Measurements from ENCODE around the gene UBR3. TPM values are rescaled to one million over a fixed set of nuclear protein-coding genes. Genes with fewer than 3 reads are reported as not detected.

UBR3 gene
- total and polyA plus RNA-seq, 2 experiments from 2014 or later = 10.7 to 28.0 TPM

DNA sequence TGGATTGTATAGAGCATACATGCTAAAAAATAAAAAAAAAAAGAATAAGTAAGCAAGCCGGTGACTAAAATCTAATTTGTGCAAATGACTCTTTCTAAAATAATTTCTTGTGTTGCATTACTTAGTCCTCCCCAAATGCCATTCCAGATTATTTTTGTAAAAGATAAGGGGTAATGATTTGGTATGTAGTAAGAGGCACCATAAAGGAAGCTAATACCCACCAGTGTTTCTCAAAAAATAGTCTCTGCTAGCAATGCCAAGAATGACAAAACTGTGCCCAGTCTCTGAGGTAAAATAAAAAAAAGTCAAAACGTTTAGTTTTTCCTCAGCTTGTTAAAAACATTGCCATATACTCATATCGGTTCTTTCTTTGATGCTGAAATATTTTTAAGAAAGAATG, 5.2 kb upstream of the UBR3 start:
- H3K27me3 ChIP-seq (ENCODE audit: insufficient read depth) = no peaks in the 10 kb centered on the region; the same call in 1 of the 2 replicates
- peaks cover 12% of the 10 kb centered on the region for H3K27me3 Mint-ChIP-seq (ENCODE audit: insufficient read depth, low read depth, poor library complexity)
- peaks cover 13% of the 10 kb centered on the region for H3K4me1 Mint-ChIP-seq
- H3K79me2 ChIP-seq (replicated peaks; ENCODE audit: insufficient read depth) = peaks cover 29% of the 10 kb centered on the region
- TF ChIP-seq, protein P1, sequence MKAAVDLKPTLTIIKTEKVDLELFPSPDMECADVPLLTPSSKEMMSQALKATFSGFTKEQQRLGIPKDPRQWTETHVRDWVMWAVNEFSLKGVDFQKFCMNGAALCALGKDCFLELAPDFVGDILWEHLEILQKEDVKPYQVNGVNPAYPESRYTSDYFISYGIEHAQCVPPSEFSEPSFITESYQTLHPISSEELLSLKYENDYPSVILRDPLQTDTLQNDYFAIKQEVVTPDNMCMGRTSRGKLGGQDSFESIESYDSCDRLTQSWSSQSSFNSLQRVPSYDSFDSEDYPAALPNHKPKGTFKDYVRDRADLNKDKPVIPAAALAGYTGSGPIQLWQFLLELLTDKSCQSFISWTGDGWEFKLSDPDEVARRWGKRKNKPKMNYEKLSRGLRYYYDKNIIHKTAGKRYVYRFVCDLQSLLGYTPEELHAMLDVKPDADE (IDR thresholded peaks at IDR 0.05) = no peak
- TF ChIP-seq POLR2AphosphoS5 (IDR thresholded peaks at IDR 0.05; ENCODE audit: low read depth) (no peak), ZNF114 (CRISPR knock-in tag; IDR thresholded peaks at IDR 0.05) (no peak), JUNB (IDR thresholded peaks at IDR 0.05; ENCODE audit: unreplicated experiment) (no peak), STAT1 (IDR thresholded peaks at IDR 0.05; ENCODE audit: unreplicated experiment) (no peak), EZH2phosphoT487 (IDR thresholded peaks at IDR 0.05; ENCODE audit: unreplicated experiment) (no peak), CREB1 (CRISPR knock-in tag; IDR thresholded peaks at IDR 0.05; ENCODE audit: low read depth) (no peak), NANOG (IDR thresholded peaks at IDR 0.05; ENCODE audit: borderline replicate concordance) (no peak)
- TF ChIP-seq, protein P2, sequence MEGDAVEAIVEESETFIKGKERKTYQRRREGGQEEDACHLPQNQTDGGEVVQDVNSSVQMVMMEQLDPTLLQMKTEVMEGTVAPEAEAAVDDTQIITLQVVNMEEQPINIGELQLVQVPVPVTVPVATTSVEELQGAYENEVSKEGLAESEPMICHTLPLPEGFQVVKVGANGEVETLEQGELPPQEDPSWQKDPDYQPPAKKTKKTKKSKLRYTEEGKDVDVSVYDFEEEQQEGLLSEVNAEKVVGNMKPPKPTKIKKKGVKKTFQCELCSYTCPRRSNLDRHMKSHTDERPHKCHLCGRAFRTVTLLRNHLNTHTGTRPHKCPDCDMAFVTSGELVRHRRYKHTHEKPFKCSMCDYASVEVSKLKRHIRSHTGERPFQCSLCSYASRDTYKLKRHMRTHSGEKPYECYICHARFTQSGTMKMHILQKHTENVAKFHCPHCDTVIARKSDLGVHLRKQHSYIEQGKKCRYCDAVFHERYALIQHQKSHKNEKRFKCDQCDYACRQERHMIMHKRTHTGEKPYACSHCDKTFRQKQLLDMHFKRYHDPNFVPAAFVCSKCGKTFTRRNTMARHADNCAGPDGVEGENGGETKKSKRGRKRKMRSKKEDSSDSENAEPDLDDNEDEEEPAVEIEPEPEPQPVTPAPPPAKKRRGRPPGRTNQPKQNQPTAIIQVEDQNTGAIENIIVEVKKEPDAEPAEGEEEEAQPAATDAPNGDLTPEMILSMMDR (conservative IDR thresholded peaks at IDR 0.05; ENCODE audit: low read depth in 2 of 2) = no peak
- TF ChIP-seq, protein P3, sequence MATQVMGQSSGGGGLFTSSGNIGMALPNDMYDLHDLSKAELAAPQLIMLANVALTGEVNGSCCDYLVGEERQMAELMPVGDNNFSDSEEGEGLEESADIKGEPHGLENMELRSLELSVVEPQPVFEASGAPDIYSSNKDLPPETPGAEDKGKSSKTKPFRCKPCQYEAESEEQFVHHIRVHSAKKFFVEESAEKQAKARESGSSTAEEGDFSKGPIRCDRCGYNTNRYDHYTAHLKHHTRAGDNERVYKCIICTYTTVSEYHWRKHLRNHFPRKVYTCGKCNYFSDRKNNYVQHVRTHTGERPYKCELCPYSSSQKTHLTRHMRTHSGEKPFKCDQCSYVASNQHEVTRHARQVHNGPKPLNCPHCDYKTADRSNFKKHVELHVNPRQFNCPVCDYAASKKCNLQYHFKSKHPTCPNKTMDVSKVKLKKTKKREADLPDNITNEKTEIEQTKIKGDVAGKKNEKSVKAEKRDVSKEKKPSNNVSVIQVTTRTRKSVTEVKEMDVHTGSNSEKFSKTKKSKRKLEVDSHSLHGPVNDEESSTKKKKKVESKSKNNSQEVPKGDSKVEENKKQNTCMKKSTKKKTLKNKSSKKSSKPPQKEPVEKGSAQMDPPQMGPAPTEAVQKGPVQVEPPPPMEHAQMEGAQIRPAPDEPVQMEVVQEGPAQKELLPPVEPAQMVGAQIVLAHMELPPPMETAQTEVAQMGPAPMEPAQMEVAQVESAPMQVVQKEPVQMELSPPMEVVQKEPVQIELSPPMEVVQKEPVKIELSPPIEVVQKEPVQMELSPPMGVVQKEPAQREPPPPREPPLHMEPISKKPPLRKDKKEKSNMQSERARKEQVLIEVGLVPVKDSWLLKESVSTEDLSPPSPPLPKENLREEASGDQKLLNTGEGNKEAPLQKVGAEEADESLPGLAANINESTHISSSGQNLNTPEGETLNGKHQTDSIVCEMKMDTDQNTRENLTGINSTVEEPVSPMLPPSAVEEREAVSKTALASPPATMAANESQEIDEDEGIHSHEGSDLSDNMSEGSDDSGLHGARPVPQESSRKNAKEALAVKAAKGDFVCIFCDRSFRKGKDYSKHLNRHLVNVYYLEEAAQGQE (IDR thresholded peaks at IDR 0.05; ENCODE audit: unreplicated experiment) = no peak
- TF ChIP-seq, protein P4, sequence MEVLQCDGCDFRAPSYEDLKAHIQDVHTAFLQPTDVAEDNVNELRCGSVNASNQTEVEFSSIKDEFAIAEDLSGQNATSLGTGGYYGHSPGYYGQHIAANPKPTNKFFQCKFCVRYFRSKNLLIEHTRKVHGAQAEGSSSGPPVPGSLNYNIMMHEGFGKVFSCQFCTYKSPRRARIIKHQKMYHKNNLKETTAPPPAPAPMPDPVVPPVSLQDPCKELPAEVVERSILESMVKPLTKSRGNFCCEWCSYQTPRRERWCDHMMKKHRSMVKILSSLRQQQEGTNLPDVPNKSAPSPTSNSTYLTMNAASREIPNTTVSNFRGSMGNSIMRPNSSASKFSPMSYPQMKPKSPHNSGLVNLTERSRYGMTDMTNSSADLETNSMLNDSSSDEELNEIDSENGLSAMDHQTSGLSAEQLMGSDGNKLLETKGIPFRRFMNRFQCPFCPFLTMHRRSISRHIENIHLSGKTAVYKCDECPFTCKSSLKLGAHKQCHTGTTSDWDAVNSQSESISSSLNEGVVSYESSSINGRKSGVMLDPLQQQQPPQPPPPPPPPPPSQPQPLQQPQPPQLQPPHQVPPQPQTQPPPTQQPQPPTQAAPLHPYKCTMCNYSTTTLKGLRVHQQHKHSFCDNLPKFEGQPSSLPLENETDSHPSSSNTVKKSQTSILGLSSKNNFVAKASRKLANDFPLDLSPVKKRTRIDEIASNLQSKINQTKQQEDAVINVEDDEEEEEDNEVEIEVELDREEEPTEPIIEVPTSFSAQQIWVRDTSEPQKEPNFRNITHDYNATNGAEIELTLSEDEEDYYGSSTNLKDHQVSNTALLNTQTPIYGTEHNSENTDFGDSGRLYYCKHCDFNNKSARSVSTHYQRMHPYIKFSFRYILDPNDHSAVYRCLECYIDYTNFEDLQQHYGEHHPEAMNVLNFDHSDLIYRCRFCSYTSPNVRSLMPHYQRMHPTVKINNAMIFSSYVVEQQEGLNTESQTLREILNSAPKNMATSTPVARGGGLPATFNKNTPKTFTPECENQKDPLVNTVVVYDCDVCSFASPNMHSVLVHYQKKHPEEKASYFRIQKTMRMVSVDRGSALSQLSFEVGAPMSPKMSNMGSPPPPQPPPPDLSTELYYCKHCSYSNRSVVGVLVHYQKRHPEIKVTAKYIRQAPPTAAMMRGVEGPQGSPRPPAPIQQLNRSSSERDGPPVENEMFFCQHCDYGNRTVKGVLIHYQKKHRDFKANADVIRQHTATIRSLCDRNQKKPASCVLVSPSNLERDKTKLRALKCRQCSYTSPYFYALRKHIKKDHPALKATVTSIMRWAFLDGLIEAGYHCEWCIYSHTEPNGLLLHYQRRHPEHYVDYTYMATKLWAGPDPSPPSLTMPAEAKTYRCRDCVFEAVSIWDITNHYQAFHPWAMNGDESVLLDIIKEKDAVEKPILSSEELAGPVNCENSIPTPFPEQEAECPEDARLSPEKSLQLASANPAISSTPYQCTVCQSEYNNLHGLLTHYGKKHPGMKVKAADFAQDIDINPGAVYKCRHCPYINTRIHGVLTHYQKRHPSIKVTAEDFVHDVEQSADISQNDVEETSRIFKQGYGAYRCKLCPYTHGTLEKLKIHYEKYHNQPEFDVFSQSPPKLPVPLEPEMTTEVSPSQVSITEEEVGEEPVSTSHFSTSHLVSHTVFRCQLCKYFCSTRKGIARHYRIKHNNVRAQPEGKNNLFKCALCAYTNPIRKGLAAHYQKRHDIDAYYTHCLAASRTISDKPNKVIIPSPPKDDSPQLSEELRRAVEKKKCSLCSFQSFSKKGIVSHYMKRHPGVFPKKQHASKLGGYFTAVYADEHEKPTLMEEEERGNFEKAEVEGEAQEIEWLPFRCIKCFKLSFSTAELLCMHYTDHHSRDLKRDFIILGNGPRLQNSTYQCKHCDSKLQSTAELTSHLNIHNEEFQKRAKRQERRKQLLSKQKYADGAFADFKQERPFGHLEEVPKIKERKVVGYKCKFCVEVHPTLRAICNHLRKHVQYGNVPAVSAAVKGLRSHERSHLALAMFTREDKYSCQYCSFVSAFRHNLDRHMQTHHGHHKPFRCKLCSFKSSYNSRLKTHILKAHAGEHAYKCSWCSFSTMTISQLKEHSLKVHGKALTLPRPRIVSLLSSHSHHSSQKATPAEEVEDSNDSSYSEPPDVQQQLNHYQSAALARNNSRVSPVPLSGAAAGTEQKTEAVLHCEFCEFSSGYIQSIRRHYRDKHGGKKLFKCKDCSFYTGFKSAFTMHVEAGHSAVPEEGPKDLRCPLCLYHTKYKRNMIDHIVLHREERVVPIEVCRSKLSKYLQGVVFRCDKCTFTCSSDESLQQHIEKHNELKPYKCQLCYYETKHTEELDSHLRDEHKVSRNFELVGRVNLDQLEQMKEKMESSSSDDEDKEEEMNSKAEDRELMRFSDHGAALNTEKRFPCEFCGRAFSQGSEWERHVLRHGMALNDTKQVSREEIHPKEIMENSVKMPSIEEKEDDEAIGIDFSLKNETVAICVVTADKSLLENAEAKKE (CRISPR knock-in tag; IDR thresholded peaks at IDR 0.05) = no peak
- H2AFZ ChIP-seq = no peak overlapping the region
- no peaks in the 10 kb centered on the region for H4K20me1 ChIP-seq (replicated peaks; ENCODE audit: insufficient read depth)
- H3K9me2 ChIP-seq (ENCODE audit: insufficient read depth) = no peaks in the 10 kb centered on the region
- H3K36me3 Mint-ChIP-seq (ENCODE audit: low read depth) = peaks cover 41% of the 10 kb centered on the region
- H3K27ac ChIP-seq (ENCODE audit: low read depth) = no peak overlapping the region
- H3F3A ChIP-seq (replicated peaks; ENCODE audit: low read depth) = no peaks in the 10 kb centered on the region
- H3K36me3 ChIP-seq (ENCODE audit: insufficient read depth) = peaks cover 11% of the 10 kb centered on the region; the same call in 1 of the 2 replicates
- ATAC-seq = no peak
- H3K4me3 Mint-ChIP-seq = no peak overlapping the region
- no peak overlapping the region for H3K27ac Mint-ChIP-seq
- DNase-seq (ENCODE audit: low spot score) = no peak
- H3K9me3 Mint-ChIP-seq = peaks cover 7% of the 10 kb centered on the region; the same call in 2 of the 3 replicates
- no peak overlapping the region for H3K4me2 ChIP-seq
- no peak overlapping the region for H3K4me3 ChIP-seq
- H3K4me1 ChIP-seq (ENCODE audit: insufficient read depth) = peaks cover 9% of the 10 kb centered on the region; the same call in 1 of the 2 replicates

Data from GM23338 (cell line).